ENCODE results near the gene TMC8.

- no peak for TF ChIP-seq CTCF (IDR thresholded peaks at IDR 0.05; ENCODE audit: extremely low read depth in 1 of 2, insufficient read depth in 1 of 2, low read depth in 1 of 2, low read length in 2 of 2)
- no peak for TF ChIP-seq POLR2AphosphoS5 (IDR thresholded peaks at IDR 0.05; ENCODE audit: insufficient read depth, low read depth, low read length)
- TF ChIP-seq MYC (IDR thresholded peaks at IDR 0.05; ENCODE audit: low read depth, low read length), result no peak
- TF ChIP-seq POLR2A (IDR thresholded peaks at IDR 0.05; ENCODE audit: low read depth, low read length), result no peak
Measured at GRCh38 chr17:78107976-78108725, 22.4 kb upstream of the TMC8 start.
